K562 (cell line): ENCODE results near the gene TSTD1. TPM values are rescaled to one million over a fixed set of nuclear protein-coding genes. Genes with fewer than 3 reads are reported as not detected.
A peak's percentile ranks its signal among the peaks of the same experiment; 100 is the strongest.

Experiments
- BRD4 ChIP-seq: fragments of 200-600 bp; sonication (generic); IDR thresholded peaks from 2 replicates; pipeline ENCODE4 v1.6.1; 2017; ENCODE audit warnings: inconsistent platforms
- CEBPB ChIP-seq: fragments of 450-650 bp; IDR thresholded peaks from 2 replicates; pipeline ENCODE4 v1.6.1; 2016; ENCODE audit warnings: missing genetic modification characterization, missing compliant biosample characterization
- FOXM1 ChIP-seq, 2 experiments: fragments of 450-650 bp in 1 of 2; sonication (generic) in 1 of 2; formaldehyde crosslinking in 1 of 2; IDR thresholded peaks; 2 replicates each; pipeline versions ENCODE4 v1.6.1 to v1.9.0; 2017 to 2022; ENCODE audit warnings: low read depth in 2 of 2, mild to moderate bottlenecking in 2 of 2, missing genetic modification reagents in 1 of 2, moderate library complexity in 1 of 2
- HMGN3 ChIP-seq: IDR thresholded peaks from 2 replicates; pipeline ENCODE4 v1.6.1; 2011; ENCODE audit warnings: borderline replicate concordance, low read depth, mild to moderate bottlenecking, mixed read lengths, low read length; ENCODE audit not compliant: insufficient read length; ENCODE audit errors: extremely low read depth
- L3MBTL2 ChIP-seq: fragments of 450-650 bp; IDR thresholded peaks from 2 replicates; pipeline ENCODE4 v1.6.1; 2016; ENCODE audit warnings: mild to moderate bottlenecking, moderate library complexity
- NCOR1 ChIP-seq: fragments of 450-650 bp; IDR thresholded peaks from 2 replicates; pipeline ENCODE4 v1.6.1; 2016; ENCODE audit warnings: mild to moderate bottlenecking, moderate library complexity
- NEUROD1 ChIP-seq: fragments of 150-350 bp; IDR thresholded peaks from 2 replicates; pipeline ENCODE4 v1.6.1; 2014; ENCODE audit warnings: borderline replicate concordance, low read length, low read depth; ENCODE audit not compliant: partially characterized antibody
- NFRKB ChIP-seq: fragments of 450-650 bp; IDR thresholded peaks from 2 replicates; pipeline ENCODE4 v1.6.1; 2016; ENCODE audit warnings: low read depth
- PRPF4 ChIP-seq: fragments of 200-400 bp; formaldehyde crosslinking; IDR thresholded peaks from one replicate; pipeline ENCODE4 v1.6.1; 2017; ENCODE audit warnings: low read length, low read depth, mild to moderate bottlenecking; ENCODE audit not compliant: insufficient read depth, poor library complexity, severe bottlenecking
- RBM14 ChIP-seq: fragments of 200-400 bp; formaldehyde crosslinking; IDR thresholded peaks from 2 replicates; pipeline ENCODE4 v1.6.1; 2018; ENCODE audit warnings: low read depth, mild to moderate bottlenecking, low read length, moderate library complexity, borderline replicate concordance; ENCODE audit not compliant: insufficient read depth
- ZBED1 ChIP-seq: IDR thresholded peaks from 2 replicates; pipeline ENCODE4 v1.6.1; 2014
- ZNF239 ChIP-seq: fragments of 250-450 bp; sonication (Bioruptor Pico); IDR thresholded peaks from 2 replicates; pipeline ENCODE4 v1.4.0; 2020; ENCODE audit warnings: mild to moderate bottlenecking
- ZNF274 ChIP-seq: IDR thresholded peaks from 2 replicates; pipeline ENCODE4 v1.6.1; 2011; ENCODE audit warnings: low read depth, mild to moderate bottlenecking, low read length, moderate library complexity, borderline replicate concordance
- polyA plus RNA-seq, 8 experiments: library from polyadenylated mRNA; depleted of rRNA in 4 of 8; stranded (reverse) in 5 of 8; unstranded in 3 of 8; fragments of >200 nt; fragmentation: Nextera tagmentation in 2 of 8; fragmentation: Illumina TruSeq in 1 of 8; extraction: Ambion mirVana in 2 of 8; extraction: Trizol in 1 of 8; gene quantifications; 2 replicates each; pipeline versions ENCODE4 v1.2.1 to v1.2.3, GENCODE V29; 2011 to 2014; ENCODE audit warnings: inconsistent platforms in 1 of 8, missing spikeins in 1 of 8
- total RNA-seq, 7 experiments: library from RNA; depleted of rRNA in 6 of 7; stranded (reverse); fragments of >200 nt in 6 of 7; fragmentation: Illumina TruSeq in 2 of 7; extraction: Trizol in 2 of 7; gene quantifications; 2 replicates each; pipeline versions ENCODE4 v1.2.1 to v1.2.3, GENCODE V29; 2011 to 2021; ENCODE audit warnings: low replicate concordance in 1 of 7
- TF ChIP-seq, protein P1 (sequence below): fragments of 250-450 bp; sonication (Bioruptor Pico); IDR thresholded peaks from 2 replicates; pipeline ENCODE4 v1.4.0; 2020
- TF ChIP-seq, protein P2 (sequence below): sonication (generic); formaldehyde crosslinking; IDR thresholded peaks from 2 replicates; pipeline ENCODE4 v1.8.1; 2023; ENCODE audit warnings: mild to moderate bottlenecking, missing genetic modification reagents
- TF ChIP-seq, protein P3 (sequence below): fragments of 450-650 bp; IDR thresholded peaks from 2 replicates; pipeline ENCODE4 v1.6.1; 2018; ENCODE audit not compliant: partially characterized antibody

TSTD1 gene
- total and polyA plus RNA-seq, 9 of the 15 experiments (the other 6 are each of a cell fraction or from before 2014, with no cell fraction given) = 0.23 to 0.53 TPM; not detected in 7

DNA sequence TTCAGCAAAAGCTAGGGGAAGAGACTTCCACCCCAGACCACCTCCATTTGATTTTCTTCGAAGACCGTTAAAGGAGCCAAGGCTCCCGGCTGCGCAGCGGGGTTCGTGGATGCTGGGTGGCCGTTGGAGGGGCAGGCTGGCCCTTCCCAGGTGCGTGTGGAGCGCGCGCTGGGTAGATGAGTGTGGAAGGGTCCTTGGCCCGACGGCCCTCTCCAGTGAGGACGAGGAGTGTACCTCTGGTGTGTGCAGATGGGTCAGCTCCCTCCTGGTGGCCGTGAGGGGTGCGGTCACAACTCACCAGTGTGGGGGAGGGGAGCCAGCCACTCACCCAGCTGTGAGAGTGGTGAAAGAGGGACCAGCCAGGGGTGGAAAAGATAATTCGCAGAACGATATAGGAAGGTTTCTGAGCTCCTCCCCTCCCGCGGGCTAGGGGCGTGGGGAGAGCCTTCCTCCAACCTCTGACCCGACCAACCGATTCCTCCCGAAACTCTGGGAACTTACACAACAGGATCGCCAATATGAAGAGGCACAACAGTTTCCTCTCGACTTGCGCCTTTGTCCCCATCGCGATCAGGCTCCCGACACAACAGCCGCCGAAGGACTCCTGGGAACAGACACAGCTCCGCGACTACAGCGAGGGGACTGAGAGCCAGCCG, 18.1 kb downstream of the TSTD1 start, which contains the start of gene F11R (continued):
- TF ChIP-seq, protein P1, sequence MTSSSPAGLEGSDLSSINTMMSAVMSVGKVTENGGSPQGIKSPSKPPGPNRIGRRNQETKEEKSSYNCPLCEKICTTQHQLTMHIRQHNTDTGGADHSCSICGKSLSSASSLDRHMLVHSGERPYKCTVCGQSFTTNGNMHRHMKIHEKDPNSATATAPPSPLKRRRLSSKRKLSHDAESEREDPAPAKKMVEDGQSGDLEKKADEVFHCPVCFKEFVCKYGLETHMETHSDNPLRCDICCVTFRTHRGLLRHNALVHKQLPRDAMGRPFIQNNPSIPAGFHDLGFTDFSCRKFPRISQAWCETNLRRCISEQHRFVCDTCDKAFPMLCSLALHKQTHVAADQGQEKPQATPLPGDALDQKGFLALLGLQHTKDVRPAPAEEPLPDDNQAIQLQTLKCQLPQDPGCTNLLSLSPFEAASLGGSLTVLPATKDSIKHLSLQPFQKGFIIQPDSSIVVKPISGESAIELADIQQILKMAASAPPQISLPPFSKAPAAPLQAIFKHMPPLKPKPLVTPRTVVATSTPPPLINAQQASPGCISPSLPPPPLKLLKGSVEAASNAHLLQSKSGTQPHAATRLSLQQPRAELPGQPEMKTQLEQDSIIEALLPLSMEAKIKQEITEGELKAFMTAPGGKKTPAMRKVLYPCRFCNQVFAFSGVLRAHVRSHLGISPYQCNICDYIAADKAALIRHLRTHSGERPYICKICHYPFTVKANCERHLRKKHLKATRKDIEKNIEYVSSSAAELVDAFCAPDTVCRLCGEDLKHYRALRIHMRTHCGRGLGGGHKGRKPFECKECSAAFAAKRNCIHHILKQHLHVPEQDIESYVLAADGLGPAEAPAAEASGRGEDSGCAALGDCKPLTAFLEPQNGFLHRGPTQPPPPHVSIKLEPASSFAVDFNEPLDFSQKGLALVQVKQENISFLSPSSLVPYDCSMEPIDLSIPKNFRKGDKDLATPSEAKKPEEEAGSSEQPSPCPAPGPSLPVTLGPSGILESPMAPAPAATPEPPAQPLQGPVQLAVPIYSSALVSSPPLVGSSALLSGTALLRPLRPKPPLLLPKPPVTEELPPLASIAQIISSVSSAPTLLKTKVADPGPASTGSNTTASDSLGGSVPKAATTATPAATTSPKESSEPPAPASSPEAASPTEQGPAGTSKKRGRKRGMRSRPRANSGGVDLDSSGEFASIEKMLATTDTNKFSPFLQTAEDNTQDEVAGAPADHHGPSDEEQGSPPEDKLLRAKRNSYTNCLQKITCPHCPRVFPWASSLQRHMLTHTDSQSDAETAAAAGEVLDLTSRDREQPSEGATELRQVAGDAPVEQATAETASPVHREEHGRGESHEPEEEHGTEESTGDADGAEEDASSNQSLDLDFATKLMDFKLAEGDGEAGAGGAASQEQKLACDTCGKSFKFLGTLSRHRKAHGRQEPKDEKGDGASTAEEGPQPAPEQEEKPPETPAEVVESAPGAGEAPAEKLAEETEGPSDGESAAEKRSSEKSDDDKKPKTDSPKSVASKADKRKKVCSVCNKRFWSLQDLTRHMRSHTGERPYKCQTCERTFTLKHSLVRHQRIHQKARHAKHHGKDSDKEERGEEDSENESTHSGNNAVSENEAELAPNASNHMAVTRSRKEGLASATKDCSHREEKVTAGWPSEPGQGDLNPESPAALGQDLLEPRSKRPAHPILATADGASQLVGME (CRISPR knock-in tag) = 0 out of 2 replicates have a peak, but pooled peaks have one; percentile 81
- TF ChIP-seq BRD4 (0 out of 2 replicates have a peak, but pooled peaks have one; percentile 39), NCOR1 (peak; percentile 85), NEUROD1 (peak; percentile 24), HMGN3 (peak; percentile 72), ZNF274 (no peak), ZNF239 (CRISPR knock-in tag) (peak; percentile 43), ZBED1 (peak; percentile 98), L3MBTL2 (peak; percentile 41), FOXM1 (IDR thresholded peaks at IDR 0.05; ENCODE audit: low read depth) (no peak), FOXM1 (CRISPR knock-in tag; IDR thresholded peaks at IDR 0.05; ENCODE audit: low read depth) (peak; percentile 90), CEBPB (peak; percentile 91), RBM14 (no peak), PRPF4 (peak; percentile 52), NFRKB (peak; percentile 38; the same call in 1 of the 2 replicates)
- TF ChIP-seq, protein P2, sequence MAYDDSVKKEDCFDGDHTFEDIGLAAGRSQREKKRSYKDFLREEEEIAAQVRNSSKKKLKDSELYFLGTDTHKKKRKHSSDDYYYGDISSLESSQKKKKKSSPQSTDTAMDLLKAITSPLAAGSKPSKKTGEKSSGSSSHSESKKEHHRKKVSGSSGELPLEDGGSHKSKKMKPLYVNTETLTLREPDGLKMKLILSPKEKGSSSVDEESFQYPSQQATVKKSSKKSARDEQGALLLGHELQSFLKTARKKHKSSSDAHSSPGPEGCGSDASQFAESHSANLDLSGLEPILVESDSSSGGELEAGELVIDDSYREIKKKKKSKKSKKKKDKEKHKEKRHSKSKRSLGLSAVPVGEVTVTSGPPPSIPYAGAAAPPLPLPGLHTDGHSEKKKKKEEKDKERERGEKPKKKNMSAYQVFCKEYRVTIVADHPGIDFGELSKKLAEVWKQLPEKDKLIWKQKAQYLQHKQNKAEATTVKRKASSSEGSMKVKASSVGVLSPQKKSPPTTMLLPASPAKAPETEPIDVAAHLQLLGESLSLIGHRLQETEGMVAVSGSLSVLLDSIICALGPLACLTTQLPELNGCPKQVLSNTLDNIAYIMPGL (CRISPR knock-in tag) = 0 out of 2 replicates have a peak, but pooled peaks have one; percentile 72
- TF ChIP-seq, protein P3, sequence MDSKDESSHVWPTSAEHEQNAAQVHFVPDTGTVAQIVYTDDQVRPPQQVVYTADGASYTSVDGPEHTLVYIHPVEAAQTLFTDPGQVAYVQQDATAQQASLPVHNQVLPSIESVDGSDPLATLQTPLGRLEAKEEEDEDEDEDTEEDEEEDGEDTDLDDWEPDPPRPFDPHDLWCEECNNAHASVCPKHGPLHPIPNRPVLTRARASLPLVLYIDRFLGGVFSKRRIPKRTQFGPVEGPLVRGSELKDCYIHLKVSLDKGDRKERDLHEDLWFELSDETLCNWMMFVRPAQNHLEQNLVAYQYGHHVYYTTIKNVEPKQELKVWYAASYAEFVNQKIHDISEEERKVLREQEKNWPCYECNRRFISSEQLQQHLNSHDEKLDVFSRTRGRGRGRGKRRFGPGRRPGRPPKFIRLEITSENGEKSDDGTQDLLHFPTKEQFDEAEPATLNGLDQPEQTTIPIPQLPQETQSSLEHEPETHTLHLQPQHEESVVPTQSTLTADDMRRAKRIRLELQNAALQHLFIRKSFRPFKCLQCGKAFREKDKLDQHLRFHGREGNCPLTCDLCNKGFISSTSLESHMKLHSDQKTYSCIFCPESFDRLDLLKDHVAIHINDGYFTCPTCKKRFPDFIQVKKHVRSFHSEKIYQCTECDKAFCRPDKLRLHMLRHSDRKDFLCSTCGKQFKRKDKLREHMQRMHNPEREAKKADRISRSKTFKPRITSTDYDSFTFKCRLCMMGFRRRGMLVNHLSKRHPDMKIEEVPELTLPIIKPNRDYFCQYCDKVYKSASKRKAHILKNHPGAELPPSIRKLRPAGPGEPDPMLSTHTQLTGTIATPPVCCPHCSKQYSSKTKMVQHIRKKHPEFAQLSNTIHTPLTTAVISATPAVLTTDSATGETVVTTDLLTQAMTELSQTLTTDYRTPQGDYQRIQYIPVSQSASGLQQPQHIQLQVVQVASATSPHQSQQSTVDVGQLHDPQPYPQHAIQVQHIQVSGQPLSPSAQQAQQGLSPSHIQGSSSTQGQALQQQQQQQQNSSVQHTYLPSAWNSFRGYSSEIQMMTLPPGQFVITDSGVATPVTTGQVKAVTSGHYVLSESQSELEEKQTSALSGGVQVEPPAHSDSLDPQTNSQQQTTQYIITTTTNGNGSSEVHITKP = peak; percentile 77
